Neural cell (in vitro differentiated cells): ENCODE results near the gene RFX4. TPM values are rescaled to one million over a fixed set of nuclear protein-coding genes. Genes with fewer than 3 reads are reported as not detected.

Source experiments
- H2AFZ ChIP-seq: fragments of 200-600, 300-800 bp; sonication (generic), shearing (Covaris generic); 2 replicates; pipeline ENCODE4 v1.6.0; 2014; ENCODE audit warnings: low read depth, mild to moderate bottlenecking, antibody characterized with exemption, low read length, moderate library complexity
- H3F3A ChIP-seq: fragments of 200-600 bp; shearing (Covaris generic); 2 replicates; pipeline ENCODE4 v1.6.1; 2016; ENCODE audit warnings: mild to moderate bottlenecking, moderate library complexity, mixed read lengths, antibody characterized with exemption, low read length; ENCODE audit not compliant: insufficient read depth, poor library complexity, severe bottlenecking
- H3K27ac ChIP-seq: fragments of 200-600, 300-800 bp; sonication (generic), shearing (Covaris generic); 2 replicates; pipeline ENCODE4 v1.5.1; 2014; ENCODE audit warnings: mild to moderate bottlenecking, low read length, moderate library complexity
- H3K27me3 ChIP-seq: fragments of 300-800, 200-600 bp; sonication (generic), shearing (Covaris generic); 2 replicates; pipeline ENCODE4 v1.6.0; 2014; ENCODE audit warnings: mild to moderate bottlenecking, low read depth, low read length, moderate library complexity; ENCODE audit not compliant: insufficient read depth
- H3K36me3 ChIP-seq: fragments of 300-800, 200-600 bp; sonication (generic), shearing (Covaris generic); 2 replicates; pipeline ENCODE4 v1.5.1; 2014; ENCODE audit warnings: mild to moderate bottlenecking, antibody characterized with exemption, low read length, moderate library complexity; ENCODE audit not compliant: insufficient read depth
- H3K4me2 ChIP-seq: fragments of 300-800, 200-600 bp; sonication (generic), shearing (Covaris generic); 2 replicates; pipeline ENCODE4 v1.6.0; 2014; ENCODE audit warnings: mild to moderate bottlenecking, low read length
- H3K4me3 ChIP-seq: fragments of 300-800, 200-600 bp; sonication (generic), shearing (Covaris generic); 2 replicates; pipeline ENCODE4 v1.5.1; 2014; ENCODE audit warnings: mild to moderate bottlenecking, low read length, moderate library complexity
- H3K79me2 ChIP-seq: fragments of 200-600 bp; shearing (Covaris generic); replicated peaks from 2 replicates; pipeline ENCODE4 v1.6.0; 2014; ENCODE audit warnings: mild to moderate bottlenecking, low read length, moderate library complexity; ENCODE audit not compliant: insufficient read depth
- H3K9ac ChIP-seq: fragments of 300-800, 200-600 bp; sonication (generic), shearing (Covaris generic); 2 replicates; pipeline ENCODE4 v1.6.1; 2016; ENCODE audit warnings: mild to moderate bottlenecking, low read length, mixed read lengths
- H3K9me2 ChIP-seq: fragments of 200-600 bp; shearing (Covaris generic); 2 replicates; pipeline ENCODE4 v1.6.1; 2016; ENCODE audit warnings: mild to moderate bottlenecking, low read length, mixed read lengths; ENCODE audit not compliant: insufficient read depth
- H3K9me3 ChIP-seq: fragments of 200-600, 300-800 bp; sonication (generic), shearing (Covaris generic); 2 replicates; pipeline ENCODE4 v1.6.1; 2016; ENCODE audit warnings: mild to moderate bottlenecking, mixed run types, low read length, moderate library complexity, mixed read lengths
- H4K20me1 ChIP-seq: fragments of 200-600 bp; shearing (Covaris generic); 2 replicates; pipeline ENCODE4 v1.6.1; 2016; ENCODE audit warnings: mild to moderate bottlenecking, mixed run types; ENCODE audit not compliant: insufficient read depth
- CTCF ChIP-seq: fragments of 450-650 bp; IDR thresholded peaks from 2 replicates; pipeline ENCODE4 v1.5.1; 2014; ENCODE audit warnings: antibody characterized with exemption, mild to moderate bottlenecking, moderate library complexity; ENCODE audit not compliant: poor library complexity, severe bottlenecking
- EP300 ChIP-seq: fragments of 450-650 bp; conservative IDR thresholded peaks from 2 replicates; pipeline ENCODE4 v1.6.1; 2014; ENCODE audit warnings: antibody characterized with exemption, mild to moderate bottlenecking, moderate library complexity; ENCODE audit not compliant: poor library complexity, severe bottlenecking
- EZH2 ChIP-seq: fragments of 200-600, 300-800 bp; shearing (Covaris generic), sonication (generic); IDR thresholded peaks from 2 replicates; pipeline ENCODE4 v1.6.1; 2014; ENCODE audit warnings: antibody characterized with exemption, low read length, borderline replicate concordance, mild to moderate bottlenecking; ENCODE audit not compliant: insufficient read depth, poor library complexity, severe bottlenecking
- MXI1 ChIP-seq: fragments of 450-650 bp; conservative IDR thresholded peaks from 2 replicates; pipeline ENCODE4 v1.6.1; 2014; ENCODE audit warnings: antibody characterized with exemption, mild to moderate bottlenecking; ENCODE audit not compliant: poor library complexity, severe bottlenecking
- POLR2AphosphoS5 ChIP-seq: IDR thresholded peaks from 2 replicates; pipeline ENCODE4 v1.6.1; 2012
- RAD21 ChIP-seq: fragments of 450-650 bp; conservative IDR thresholded peaks from 2 replicates; pipeline ENCODE4 v1.6.1; 2014; ENCODE audit warnings: antibody characterized with exemption, mild to moderate bottlenecking, moderate library complexity
- REST ChIP-seq: IDR thresholded peaks from 2 replicates; pipeline ENCODE4 v1.6.1; 2012; ENCODE audit warnings: borderline replicate concordance
- SMC3 ChIP-seq: fragments of 450-650 bp; conservative IDR thresholded peaks from 2 replicates; pipeline ENCODE4 v1.6.1; 2014; ENCODE audit warnings: antibody characterized with exemption, mild to moderate bottlenecking, moderate library complexity; ENCODE audit not compliant: poor library complexity
- TAF1 ChIP-seq: IDR thresholded peaks from 2 replicates; pipeline ENCODE4 v1.6.1; 2012; ENCODE audit warnings: low read depth
- polyA plus RNA-seq: library from polyadenylated mRNA; depleted of rRNA; stranded (reverse); fragments of >200 nt; gene quantifications from 2 replicates; pipeline ENCODE4 v1.2.3, GENCODE V29; 2014

RFX4 gene
- polyA plus RNA-seq, 1 donor from 2014 or later: 0.22 TPM

- H4K20me1 ChIP-seq: no peaks in the 10 kb centered on the region
- no peaks in the 10 kb centered on the region for H3F3A ChIP-seq
- H3K9me3 ChIP-seq: no peaks in the 10 kb centered on the region
- peaks cover 6% of the 10 kb centered on the region for H3K36me3 ChIP-seq
- H3K4me2 ChIP-seq: no peak overlapping the region
- H3K27ac ChIP-seq: no peak overlapping the region
- H2AFZ ChIP-seq: no peak overlapping the region
- no peak for TF ChIP-seq MXI1
- TF ChIP-seq TAF1: no peak
- TF ChIP-seq SMC3: no peak
- TF ChIP-seq EZH2: no peak
- TF ChIP-seq POLR2AphosphoS5: no peak
- TF ChIP-seq REST: no peak
- no peak for TF ChIP-seq RAD21
- TF ChIP-seq EP300: no peak
- no peak for TF ChIP-seq CTCF
- H3K27me3 ChIP-seq: no peaks in the 10 kb centered on the region
- no peaks in the 10 kb centered on the region for H3K79me2 ChIP-seq
- H3K9me2 ChIP-seq: no peaks in the 10 kb centered on the region
- H3K9ac ChIP-seq: no peak overlapping the region
- H3K4me3 ChIP-seq: no peak overlapping the region
These were observed 219.2 kb downstream of the RFX4 start for GRCh38 chr12:106801830-106802533.

- no peak overlapping the region for H2AFZ ChIP-seq
- H3K27me3 ChIP-seq: no peaks in the 10 kb centered on the region
- H4K20me1 ChIP-seq: no peaks in the 10 kb centered on the region
- no peaks in the 10 kb centered on the region for H3K79me2 ChIP-seq
- H3K9ac ChIP-seq: no peak overlapping the region
- no peaks in the 10 kb centered on the region for H3F3A ChIP-seq
- TF ChIP-seq CTCF (no peak), EZH2 (no peak), REST (no peak), RAD21 (no peak), POLR2AphosphoS5 (no peak), TAF1 (no peak), MXI1 (no peak), EP300 (no peak), SMC3 (no peak)
- no peak overlapping the region for H3K27ac ChIP-seq
- no peak overlapping the region for H3K4me2 ChIP-seq
- no peaks in the 10 kb centered on the region for H3K9me3 ChIP-seq
- no peaks in the 10 kb centered on the region for H3K9me2 ChIP-seq
- peaks cover 6% of the 10 kb centered on the region for H3K36me3 ChIP-seq
- no peak overlapping the region for H3K4me3 ChIP-seq
These were observed 221.9 kb downstream of the RFX4 start for GRCh38 chr12:106804668-106805067.
